Activated CD4-positive, CD25-positive, alpha-beta regulatory T cell treated with anti-CD3 and anti-CD28 coated beads, Interleukin-2, amount 50 U/mL, for 72 hours (primary cell): Measurements from ENCODE around the gene ENSA.
"Not testable (repeated sequence)": the region's sequence is repeated elsewhere in the genome, so short reads cannot be mapped to it uniquely, and the experiment has no call there.

Source experiments
- DNase-seq: peaks from one replicate; pipeline ENCODE4 v3.0.0; 2021

ENSA gene

DNA sequence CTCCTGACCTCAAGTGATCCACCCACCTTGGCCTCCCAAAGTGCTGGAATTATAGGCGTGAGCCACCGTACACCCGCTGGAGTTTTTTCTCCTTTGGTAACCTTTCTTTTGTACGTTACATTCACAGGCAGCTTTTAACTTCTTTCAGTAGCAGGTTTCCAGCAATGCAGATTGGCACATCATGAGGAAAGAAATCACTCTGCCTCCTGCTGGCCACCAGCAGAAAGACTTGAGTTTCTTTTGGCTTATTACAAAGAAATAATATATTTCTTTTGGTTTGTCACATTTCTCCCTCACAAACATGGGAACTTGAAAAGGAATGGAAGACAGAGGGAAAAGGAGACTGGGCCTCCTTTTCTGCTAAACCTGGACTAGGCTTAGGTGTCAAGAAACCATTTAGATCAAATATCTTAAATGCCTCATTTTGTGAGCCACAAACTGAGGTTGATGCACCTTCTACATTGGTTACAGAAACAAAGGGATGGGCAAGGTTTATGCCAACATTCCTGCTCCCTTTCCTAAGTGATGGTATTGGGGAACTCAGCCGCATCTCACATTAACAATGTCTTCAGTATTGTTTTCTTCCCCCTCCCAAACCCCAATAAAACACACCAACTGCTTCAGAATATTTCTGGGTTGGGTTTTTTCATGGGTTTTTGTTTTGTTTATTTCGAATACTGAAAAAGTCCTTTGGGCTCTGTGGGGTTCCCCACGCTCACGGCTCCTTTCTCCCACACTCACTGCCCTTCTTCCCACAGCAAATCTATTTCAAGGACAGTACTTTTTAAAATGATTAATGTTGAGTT lies 7.7 kb downstream of the ENSA start:
- DNase-seq = no peak

DNA sequence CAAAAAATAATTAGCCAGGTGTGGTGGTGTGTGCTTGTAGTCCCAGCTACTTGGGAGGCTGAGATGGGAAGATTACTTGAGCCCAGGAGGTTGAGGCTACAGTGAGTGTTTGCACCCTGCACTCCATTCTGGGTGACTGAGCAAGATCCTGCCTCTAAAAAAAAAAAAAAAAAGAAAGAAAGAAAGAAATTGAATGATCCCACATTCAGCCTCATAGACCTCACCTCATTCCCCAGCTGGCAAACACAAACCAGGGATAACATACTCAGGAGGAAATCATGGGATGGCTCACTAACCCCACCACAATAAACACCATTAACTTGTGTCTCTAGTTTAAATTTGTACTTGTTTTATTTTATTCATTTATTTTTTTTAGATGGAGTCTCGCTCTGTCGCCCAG lies 8.5 kb downstream of the ENSA start:
- DNase-seq = no peak

DNA sequence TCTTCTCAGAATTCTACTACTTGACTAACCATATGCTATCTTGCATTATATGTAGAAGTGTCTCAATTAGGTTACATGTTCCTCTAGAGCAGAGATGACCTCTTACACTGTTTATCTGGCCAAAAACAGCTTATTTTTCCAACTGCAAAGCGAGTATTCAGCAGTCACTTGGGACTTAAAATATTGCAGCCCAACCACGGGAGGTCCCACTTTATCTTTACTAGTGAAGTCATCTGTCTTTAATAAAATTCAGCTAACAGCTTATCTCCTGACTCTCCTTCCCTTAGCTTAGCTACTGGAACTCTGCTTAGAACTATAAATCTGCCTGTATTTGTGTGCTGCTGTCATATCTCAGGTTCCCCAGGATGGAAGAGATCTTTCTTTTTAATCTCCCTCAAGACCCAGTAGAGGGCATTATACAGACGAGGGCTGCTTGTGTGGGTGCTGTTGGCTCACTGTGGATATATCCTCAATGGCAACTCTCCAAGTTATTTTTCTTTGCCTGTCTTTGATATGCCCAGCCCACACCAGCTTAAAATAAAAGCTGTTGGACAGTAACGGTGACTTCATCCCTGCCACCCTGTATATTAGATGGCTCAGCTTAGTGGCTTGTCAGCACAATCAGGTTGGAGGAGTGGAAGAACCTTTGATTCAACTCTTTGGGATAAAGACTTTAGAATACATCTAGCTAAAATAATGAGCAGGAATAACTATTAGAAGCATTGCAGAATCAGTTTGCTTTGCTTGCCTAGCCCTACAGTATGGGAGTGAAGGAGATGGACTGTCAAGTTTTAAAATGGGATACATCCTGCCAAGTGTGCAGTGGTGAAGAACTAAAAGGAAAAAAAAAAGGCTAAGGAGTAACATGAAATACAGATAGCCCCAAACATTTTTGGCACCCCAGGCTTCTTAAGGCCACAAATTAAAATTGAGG lies 9.6 kb downstream of the ENSA start:
- DNase-seq = no peak

DNA sequence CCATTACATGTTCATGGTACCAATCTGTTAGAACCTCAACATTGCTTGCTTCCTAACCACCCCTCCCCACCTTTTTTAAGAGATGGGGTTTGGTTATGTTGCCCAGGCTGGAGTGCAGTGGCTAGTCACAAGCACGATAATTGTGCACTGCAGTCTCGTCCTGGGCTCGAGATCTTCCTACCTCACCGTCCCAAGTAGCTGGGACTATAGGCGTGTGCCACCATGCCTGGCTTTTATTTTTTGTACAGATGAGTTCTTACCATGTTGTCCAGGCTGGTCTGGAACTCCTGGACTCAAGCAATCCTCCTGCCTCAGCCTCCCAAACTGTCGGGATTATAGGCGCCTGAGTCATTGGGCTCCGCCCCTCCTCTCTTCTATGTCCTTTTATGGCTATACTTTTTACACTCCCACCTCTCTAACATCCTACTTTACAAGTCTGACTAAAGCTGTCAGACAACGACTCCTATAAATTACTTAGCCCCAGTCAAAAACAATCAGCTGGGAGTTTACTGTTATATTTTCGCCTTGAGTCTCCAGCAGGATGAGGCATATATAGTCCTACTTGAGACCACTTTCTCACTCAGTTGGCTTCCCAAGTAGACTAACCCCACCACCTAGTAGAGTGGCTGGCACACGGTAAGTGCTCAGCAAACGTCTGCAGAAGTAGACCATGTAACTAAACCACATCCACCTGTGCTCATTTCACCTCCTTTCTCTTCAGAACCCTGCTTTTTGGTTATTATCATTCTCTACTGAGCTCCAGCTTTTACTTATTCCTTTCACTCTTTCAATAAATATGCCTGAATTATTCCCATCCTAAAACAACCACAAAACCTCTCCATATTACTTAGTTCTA lies 13.8 kb downstream of the ENSA start:
- DNase-seq = no peak

DNA sequence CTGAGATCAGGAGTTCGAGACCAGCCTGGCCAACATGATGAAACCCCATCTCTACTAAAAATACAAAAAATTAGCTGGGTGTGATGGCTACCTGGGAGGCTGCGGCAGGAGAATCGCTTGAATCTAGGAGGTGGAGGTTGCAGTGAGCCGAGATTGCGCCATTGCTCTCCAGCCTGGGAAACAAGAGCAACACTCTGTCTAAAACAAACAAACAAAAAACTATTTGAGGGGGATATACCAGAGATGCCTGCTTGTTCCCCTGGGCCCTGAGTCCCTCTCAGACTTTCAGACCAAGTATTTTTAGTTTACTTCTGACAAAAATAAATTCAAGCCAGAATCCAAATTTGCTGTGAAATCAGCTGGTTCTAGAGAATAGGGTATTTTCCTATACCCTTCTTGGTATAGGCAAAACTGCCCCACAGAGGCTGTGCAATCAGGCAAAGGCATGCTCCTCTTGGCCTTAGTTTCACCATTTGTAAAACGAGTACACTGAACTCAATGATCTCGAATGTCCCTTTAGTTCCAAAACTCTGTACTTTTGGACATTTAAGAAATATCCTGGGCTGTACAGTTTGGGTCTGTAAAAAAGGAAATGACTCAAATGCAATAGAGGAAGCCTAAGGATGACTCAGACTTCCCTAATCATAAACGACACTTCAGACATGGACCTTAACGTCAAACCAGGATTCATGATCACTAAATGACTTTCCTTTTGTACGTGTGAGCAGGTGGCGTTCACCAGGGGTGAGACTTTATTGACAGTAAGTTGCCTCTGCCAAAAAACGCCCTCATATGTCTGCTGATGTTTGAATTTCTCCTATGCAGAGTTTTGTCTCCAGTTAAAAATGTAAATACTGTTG lies 16.1 kb downstream of the ENSA start:
- no peak for DNase-seq

DNA sequence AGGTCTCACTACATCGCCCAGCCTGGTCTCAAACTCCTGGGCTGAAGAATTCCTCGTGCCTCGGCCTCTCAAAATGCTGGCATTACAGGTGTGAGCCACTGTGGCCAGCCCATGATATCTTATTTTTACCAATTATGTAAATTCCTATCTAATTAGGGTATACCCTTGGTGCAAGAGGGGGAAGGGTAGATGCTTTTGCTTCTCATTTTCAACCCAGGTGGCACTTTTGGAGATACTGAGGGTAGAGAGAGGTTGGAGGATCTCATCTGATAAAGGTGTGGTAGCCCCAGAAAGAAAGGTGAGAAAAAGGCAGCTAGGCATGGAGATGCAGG lies 17.4 kb downstream of the ENSA start:
- DNase-seq = no peak

DNA sequence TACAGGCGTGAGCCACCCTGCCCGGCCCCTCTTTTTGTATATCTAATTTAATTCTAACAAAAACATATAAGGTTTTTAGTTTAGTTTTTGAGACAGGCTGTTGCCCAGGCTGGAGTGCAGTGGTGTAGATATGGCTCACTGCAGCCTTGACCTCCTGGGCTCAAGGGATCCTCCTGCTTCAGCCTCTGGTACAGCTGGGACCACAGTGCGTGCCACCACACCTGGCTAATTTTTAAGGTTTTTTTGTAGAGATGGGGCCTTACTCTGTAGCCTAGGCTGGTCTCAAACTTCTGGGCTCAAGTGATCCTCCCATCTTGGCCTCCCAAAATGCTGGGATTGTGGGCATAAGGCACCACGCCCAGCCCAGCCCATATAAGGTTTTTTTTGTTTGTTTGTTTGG lies 18.8 kb downstream of the ENSA start:
- DNase-seq = no peak

DNA sequence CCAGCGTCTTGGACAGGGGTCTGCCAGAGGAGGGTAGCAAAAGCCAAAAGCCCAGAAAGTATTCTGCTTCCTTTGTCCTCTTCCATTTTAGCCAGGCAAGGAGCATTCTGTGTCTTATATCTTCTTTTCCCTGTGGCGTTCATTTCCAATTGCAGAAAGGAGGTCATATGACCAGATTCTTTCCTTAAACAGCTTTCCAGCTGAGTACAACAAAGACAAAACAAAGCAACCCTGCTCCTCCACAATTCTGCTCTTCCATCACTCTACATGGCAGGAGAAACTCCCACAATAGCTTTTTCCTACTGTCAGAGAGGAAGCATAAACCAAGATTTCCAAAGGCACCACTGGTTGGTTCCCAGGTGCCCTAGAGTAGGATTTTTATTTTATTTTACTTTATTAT lies 19.7 kb downstream of the ENSA start:
- no peak for DNase-seq

DNA sequence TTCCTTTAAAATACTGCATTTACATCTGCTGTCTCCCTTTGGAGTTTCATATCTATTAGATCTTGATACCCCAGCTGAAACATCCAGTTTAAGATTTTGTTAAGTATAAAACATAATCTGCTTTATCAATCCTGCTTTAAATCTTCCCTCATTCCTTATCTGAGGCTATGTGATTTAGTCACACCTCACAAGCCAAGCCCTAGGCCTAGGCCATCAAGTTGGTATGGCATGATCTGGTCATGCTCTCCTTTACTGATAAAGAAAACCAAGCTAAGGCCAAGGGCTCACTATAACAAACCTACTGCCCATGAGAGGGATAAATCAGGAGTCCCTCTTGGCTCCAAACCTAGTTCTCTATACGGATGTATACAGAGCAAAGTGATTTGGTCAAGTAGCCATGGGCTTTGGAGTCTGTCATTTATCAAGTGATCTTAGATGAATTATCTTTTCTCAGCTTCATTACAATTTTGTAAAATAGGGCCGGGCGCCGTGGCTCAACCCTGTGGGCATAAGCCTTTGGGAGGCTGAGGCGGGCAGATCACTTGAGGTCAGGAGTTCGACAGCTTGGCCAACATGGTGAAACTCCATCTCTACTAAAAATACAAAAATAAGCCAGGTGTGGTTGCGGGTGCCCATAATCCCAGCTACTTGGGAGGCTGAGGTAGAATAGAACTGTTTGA lies 22.8 kb downstream of the ENSA start:
- DNase-seq = no peak

DNA sequence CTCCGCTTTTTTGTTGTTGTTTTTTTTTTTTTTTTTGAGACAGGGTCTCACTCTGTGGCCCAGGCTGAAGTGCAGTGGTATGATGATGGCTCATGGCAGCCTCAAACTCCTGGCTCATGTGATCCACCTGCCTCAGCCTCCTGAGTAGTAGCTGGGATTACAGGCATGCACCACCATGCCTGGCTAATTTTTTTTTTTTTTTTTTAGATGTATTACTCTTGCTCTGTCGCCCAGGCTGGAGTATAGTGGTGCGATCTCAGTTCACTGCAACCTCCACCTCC lies 24.0 kb downstream of the ENSA start:
- DNase-seq = not testable (repeated sequence)

DNA sequence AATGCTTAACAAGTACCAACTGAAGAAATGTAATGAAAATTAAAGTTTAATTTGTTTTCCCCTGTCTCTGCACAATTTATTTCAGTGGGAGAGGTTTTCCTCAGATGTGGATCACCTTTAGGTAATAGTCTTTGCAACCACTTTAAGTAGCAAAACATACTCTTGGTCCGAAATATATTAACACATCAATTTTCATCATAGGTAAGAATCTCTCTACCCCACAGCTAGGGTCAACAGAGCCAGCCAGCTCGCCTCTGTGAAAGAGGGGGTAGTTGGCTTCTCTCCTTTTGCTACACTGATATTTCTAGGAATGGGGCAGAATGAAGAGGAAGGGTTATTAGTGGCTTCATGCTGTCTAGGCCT lies 25.2 kb downstream of the ENSA start:
- no peak for DNase-seq

DNA sequence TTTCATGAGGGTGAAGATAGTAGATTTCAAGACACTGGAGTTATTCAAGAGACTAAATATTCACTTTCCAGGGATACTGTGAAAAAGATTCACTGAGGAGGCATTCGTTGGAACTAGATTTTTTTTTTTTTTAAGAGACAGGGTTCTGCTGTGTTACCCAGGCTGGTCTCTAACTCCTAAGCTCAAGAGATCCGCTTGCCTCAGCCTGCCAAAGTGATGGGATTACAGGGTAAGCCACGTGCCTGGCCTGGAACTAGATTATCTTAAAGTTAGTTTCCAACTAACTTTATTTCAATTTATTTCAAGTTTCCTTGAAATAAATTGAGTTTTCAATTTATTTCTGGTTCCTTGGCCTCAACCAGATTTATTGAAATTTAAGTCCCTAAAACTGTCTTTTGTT lies 25.7 kb downstream of the ENSA start:
- no peak for DNase-seq

DNA sequence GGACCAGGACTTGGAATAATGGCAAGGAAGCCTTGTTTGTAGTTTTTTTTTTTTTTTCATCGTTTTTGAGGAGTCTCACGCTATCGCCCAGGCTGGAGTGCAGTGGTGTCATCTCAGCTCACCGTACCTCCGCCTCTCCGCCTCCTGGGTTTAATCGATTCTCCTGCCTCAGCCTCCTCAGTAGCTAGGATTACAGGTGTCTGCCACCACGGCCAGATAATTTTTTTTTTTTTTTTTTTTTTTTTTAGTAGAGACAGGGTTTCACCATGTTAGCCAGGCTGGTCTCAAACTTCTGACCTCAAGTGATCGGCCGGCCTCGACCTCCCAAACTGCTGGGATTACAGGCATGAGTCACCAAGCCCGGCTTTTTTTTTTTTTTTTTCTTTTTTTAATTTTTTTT lies 27.0 kb downstream of the ENSA start:
- not testable (repeated sequence) for DNase-seq

DNA sequence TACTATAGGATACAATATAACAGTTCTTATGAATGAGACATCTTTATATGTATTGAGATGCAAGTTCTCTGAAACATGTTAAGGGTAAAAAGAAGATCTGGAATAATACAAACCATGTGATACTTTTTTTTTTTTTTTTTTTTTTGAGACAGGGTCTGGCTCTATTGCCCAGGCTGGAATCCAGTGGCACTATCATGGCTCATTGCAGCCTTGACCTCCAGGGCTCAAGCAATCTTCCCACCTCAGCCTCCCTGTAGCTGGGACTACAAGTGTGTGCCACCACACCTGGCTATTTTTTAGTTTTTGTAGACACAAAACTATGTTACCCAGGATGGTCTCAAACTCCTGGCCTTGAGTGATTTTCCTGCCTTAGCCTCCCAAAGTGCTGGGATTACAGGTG lies 27.9 kb downstream of the ENSA start:
- DNase-seq = no peak

DNA sequence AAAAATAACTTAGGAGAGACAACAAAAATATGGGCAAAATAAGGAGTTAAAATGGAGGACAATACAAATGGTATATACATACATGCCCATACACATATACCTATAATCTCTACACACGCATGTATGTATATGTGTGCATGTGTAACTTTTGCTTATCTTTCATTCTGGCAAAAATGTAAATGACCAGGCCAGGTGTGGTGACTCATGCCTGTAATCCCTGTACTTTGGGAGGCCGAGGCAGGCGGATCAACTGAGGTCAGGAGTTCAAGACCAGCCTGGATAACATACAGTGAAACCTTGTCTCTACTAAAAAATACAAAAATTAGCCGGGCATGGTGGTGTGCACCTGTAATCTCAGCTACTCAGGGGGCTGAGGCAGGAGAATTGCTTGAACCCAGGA lies 31.1 kb downstream of the ENSA start:
- DNase-seq = not testable (repeated sequence)

DNA sequence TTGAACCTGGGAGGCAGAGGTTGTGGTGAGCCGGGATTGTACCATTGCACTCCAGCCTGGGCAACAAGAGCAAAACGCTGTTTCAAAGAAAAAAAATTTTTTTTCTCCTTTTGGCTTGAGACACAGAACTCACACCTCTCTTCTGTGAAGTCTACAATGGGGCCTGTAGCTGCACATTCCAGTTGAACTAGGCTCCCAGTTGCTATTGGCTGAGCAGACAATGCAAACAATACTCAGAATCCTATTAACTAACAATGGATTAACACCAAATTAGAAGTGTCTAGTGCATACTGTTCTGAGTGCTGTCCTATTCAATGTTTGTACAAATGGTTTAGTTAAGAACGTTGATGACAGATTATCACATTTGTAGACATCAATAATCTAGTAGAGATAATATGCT lies 32.4 kb downstream of the ENSA start:
- no peak for DNase-seq

DNA sequence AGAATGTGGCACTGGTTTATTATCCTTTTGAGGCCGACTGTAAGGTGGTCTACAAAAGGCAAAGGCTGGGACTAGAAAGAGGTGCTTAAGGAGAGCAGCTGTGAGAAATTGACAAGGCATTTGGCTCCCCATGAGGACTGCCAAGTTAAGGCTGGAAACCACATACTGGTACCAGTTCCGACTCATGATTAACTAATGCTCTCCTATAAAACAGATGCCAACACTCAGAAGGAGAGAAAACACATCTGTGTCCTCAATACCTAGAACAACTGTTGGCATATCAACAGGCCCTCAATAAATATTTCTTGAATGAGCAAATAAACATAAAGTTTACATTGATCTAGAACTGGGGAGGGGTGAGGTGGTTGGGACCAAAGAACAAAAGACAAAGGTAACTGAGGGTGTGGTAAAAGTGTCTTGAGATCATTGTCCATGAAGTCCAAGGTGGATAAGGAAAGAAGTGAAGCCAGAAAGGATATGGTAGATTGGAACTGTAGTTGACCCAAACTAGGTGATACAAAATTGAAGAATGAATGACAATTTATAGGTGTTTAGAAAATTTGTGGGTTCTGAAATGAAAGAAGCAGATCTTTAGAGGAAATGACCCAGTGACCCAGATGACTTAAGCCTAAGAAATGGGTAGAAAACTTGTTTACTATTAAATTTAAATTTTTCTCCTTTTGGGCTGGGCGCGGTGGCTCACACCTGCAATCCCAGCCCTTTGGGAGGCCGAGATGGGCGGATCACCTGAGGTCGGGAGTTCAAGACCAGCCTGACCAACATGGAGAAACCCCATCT lies 33.1 kb downstream of the ENSA start:
- no peak for DNase-seq

DNA sequence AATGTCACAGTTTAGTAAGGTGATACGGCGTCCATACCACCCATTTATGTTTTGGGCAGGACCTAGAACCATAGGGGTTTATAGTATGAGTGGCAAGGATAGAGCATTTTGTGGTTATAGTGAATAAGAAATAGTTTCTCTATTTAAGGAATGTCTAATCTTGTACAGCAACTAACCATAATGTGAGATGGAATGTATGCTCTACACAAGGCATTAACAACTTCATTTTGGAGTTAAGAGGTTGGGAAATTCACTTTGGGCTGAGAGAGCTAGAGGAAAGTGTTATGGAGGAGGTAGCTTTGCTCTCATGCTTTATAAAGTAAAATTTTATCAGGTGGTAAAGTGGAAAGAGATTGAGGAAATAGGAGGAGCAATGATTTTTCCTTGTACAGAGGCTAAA lies 47.0 kb downstream of the ENSA start:
- DNase-seq = no peak

DNA sequence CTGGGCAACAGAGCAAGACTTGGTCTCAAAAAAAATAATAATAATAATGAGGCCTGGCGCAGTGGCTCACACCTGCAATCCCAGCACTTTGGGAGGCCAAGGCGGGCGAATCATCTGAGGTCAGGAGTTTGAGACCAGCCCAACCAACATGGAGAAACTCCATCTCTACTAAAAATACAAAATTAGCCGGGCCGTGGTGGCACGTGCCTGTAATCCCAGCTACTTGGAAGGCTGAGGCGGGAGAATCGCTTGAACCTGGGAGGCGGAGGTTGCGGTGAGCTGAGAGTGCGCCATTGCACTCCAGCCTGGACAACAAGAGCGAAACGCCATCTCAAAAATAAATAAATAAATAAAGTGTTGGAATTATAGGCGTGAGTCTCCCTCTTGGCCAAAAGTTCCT lies 47.5 kb downstream of the ENSA start:
- not testable (repeated sequence) for DNase-seq

DNA sequence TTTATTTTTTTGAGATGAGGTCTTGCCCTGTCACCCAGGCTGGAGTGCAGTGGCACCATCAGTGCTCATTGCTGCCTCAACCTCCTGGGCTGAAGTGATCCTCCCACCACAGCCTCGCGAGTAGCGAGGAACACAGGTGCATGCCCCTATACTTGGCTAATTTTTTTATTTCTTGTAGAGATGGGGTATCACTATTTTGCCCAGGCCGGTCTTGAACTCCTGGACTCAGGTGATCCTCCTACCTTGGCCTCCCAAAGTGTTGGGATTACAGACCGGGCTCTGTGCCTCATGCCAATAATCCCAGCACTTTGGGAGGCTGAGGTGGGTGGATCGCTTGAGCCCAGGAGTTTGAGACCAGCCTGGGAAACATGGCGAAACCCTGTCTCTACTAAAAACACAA lies 48.0 kb downstream of the ENSA start:
- not testable (repeated sequence) for DNase-seq

DNA sequence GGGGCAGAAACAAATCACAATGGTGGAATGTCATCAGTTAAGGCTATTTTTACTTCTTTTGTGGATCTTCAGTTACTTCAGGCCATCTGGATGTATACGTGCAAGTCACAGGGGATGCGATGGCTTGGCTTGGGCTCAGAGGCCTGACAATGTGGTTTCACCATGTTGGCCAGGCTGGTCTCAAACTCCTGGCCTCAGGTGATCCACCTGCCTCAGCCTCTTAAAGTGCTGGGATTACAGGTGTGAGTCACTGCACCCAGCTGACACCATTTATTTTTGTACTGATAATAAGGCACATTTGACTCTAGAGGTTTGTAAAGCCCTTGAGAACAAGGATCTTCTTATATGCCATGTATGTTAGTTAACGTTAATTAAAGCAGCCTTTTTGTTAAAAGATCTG lies 48.4 kb downstream of the ENSA start:
- not testable (repeated sequence) for DNase-seq
